Middle frontal gyrus (tissue), 1 donor: Measurements from ENCODE around the gene DISP2.
A peak's percentile ranks its signal among the peaks of the same experiment; 100 is the strongest.

Experiments
- DNase-seq: peaks from one replicate; pipeline ENCODE4 v3.0.0-alpha.2; 2015; ENCODE audit warnings: low spot score; ENCODE audit errors: extremely low spot score

The DISP2 gene

DNA sequence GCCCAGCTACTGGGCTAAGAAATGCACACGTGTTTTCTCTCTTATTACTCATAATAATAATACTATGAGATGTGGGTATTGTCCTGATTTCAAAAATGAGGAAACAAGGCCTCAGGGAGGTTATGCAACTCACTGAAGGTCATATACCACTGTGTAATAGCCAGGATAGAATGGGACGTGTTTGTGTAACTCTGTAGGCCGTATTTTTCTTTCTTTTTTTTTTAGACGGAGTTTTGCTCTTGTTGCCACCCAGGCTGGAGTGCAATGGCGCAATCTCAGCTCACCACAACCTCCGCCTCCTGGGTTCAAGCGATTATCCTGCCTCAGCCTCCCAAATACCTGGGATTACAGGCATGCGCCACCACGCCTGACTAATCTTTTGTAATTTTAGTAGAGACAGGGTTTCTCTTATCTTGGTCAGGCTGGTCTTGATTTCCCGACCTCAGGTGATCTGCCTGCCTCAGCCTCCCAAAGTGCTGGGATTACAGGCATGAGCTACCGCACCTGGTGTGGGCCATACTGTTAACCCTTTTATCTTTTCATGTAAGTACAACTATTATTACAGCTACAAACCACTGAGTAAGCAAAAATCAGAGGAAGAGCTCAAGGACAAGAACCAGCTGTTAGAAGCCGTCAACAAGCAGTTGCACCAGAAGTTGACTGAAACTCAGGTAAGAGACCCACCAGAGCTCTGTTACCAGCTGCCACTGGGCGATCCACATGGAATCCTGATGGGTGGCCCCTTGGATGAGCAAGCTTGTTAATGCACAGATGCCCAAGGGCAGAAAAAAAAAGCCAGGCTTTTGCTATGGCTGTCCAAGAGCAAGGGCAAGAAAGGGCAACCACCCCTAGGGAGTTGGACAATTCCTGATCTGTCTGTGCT lies 31.2 kb downstream of the DISP2 start:
- DNase-seq: no peak

DNA sequence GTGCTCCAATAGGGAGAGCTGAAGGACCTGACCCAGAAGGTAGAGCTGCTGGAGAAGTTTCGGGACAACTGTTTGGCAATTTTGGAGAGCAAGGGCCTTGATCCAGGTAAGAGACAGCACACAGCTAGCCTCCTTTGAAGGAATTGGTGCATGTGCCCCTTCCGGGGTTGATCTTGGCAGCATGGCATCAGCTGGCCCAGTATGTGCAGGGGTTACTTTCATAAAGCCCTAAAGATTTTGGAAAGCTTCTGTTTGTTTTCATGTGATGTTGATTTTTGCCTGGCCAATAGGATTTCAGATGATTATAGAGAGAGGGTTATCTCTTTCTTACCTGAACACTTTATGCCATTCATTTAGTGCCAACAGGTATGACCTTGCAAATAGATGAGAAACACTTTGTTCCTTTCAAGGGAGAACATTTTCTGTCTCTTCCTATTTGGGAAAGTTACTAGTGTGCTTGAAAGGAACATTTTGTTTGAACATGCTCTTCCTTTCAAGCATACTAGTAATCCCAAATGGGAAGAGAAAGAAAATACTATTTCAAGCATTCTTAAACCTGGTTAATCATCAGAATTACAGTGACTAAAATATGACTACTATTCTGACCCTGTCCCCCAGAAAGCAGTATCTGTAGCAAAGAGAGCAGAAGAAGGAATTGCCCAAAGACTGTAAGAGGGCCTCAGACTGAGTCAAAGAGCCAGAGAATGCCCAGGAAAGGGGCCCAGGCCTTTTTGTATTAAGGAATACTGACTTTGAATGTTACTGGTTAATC lies 32.0 kb downstream of the DISP2 start:
- no peak for DNase-seq

DNA sequence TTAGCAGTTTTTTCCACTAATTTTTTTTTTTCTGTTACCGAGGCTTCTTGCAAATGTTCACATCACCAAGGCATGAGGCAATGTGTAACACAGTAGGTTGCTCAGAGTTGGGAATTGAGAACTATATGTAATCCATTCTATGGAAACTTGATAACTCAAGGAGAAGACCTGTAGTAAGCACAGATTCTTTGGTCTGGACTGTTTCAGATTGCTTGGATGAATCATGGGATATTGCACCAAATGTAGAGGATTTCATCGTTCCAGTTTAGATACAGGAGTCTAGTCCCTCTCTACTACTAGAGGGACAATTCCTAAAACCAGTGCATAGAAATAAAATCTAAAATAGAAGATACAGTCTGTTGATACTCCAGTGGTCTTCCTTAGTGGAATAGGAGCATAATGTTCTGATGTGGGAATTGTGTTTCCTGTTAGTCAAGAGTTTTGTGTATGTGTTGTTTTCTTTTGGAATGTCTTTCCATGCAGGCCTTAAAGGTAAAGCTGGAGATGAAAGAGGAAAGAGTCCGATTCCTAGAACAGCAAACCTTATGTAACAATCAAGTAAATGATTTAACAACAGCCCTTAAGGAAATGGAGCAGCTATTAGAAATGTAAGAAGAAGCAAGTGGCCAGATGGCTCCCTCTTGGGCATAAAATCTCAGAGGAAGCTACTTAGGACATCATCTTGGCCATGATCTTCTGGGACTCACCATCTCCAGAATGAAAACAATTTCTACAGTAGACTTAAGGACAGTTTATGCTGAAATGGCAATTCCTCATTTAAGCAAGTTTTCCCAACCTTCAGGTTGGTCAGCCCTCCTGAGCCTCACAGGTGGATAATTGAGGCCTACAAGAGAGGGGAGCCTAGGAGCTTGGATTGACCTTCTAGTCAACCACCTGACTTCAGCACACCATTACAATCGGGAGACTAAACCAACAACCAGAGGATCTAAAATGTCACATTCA lies 35.2 kb downstream of the DISP2 start:
- DNase-seq: no peak

DNA sequence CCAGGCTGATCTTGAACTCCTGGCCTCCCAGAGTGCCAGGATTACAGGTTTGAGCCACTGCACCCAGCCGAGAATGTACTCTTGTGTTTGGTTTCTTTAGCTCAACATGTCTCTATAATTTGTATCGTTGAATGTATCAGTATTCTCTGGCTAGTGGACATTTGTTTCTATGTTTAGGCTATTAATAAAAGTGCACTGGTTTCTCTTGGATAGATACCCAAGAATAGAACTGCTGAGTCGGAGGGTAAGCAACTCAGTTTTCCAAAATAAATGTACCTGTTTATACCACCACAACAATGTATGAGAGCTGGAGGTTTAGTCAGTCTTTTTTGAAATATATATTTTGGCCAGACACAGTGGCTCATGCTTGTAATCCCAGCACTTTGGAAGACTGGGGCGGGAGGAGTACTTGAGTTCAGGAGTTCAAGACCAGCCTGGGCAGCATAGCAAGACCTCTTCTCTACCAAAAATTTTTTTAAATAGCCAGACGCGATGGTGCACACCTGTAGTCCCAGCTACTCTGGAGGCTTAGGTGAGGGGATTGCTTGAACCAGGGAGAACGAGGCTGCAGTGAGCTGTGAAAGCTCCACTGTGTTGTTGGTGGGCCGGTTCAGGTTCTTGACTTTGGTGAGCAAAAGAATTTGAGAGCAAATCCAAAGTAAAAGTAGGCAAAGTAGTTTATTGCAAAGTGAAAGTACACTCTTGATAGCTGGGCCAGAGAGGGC lies 39.8 kb downstream of the DISP2 start:
- DNase-seq: no peak

- no peak for DNase-seq
Measured at GRCh38 chr15:40398413-40398873, 40.4 kb downstream of the DISP2 start.

GRCh38 chr15:40399370-40399769 lies 41.4 kb downstream of the DISP2 start:
- no peak for DNase-seq

GRCh38 chr15:40405501-40406381 lies 47.7 kb downstream of the DISP2 start, which contains the start of gene IVD:
TSS of gene IVD (plus strand) at chr15:40405795. CDS start at chr15:40405828, 33 bp downstream.
- DNase-seq: peak; percentile 96

GRCh38 chr15:40407330-40407990 lies 49.4 kb downstream of the DISP2 start:
- DNase-seq: no peak

DNA sequence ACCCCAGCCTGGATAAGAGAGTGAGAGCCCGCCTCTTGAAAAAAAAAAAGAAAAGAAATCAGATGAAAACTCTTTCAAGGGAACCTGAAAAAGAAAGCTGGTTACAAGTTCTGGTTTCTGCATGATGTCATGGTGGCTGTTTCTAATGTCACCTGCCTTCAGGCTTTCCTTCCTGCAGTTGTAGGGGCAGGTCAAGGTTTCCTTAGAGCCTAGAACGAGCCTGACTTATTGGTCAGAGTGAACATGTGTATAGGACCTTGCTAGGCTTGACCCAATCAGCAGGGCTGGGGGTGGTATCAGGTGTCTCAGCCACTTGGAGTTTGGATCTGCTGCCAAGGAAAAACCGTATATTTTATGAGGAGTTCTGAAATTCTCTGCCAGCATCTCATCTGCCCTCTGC lies 51.3 kb downstream of the DISP2 start:
- no peak for DNase-seq

DNA sequence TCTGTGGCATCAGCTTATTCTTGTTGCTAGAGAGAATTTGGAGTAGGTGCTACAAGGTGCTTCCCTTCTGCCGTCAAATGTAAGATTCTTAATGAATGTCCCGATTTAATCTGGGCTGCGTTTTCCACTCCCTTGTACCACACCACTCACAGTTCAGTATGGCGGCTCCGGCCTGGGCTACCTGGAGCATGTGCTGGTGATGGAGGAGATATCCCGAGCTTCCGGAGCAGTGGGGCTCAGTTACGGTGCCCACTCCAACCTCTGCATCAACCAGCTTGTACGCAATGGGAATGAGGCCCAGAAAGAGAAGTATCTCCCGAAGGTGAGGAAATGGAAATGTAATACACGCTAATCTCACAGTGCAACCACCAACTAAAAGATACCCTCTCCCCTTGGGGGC lies 52.5 kb downstream of the DISP2 start:
- DNase-seq: no peak

DNA sequence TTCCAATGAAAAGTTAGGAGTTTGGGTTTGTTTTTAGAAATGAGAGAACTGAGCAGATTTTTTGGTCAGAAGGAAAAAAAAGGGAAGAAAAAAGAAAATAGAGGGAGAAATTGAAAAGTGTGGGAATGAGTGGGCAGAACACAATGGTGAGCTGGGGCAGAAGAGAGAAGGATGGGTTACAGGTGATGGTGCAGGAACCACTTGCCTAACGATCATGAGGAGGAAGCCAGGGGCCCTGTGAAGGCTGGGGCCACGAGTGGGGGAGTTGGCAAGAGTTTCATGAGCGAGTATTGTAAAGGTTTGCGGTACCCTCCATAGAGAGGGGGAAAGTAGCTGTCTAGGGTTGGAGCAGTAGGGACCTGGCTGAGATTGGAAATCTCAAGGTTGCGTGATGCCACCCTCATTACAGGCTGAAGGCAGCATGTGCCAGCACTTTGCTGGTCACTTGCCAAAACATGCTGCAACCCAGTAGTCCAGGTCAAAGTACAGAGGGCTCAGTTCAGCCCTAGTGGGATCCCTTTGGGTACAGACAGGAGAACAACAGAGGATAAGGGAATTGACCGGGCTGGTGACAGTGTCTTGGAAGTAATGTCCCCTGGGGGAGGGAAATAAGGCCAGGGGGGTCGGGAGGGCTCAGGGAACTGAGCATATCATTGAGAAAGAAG lies 54.2 kb downstream of the DISP2 start:
- DNase-seq: no peak

GRCh38 chr15:40413036-40413435 lies 55.0 kb downstream of the DISP2 start:
- no peak for DNase-seq

GRCh38 chr15:40414816-40415215 lies 56.8 kb downstream of the DISP2 start:
- no peak for DNase-seq

GRCh38 chr15:40415226-40415625 lies 57.2 kb downstream of the DISP2 start:
- DNase-seq: no peak

GRCh38 chr15:40416056-40416455 lies 58.0 kb downstream of the DISP2 start:
- no peak for DNase-seq

DNA sequence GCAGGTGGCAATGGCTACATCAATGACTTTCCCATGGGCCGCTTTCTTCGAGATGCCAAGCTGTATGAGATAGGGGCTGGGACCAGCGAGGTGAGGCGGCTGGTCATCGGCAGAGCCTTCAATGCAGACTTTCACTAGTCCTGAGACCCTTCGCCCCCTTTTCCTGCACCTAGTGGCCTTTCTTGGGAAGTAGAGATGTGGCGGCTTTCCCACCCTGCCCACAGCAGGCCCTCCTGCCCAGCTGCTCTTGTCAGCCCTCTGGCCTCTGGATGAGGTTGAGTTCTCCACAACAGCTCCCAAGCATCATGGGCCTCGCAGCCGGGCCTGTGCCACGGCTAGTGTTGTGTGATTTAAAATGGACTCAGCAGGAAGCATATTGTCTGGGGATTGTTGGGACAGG lies 60.1 kb downstream of the DISP2 start:
- no peak for DNase-seq

DNA sequence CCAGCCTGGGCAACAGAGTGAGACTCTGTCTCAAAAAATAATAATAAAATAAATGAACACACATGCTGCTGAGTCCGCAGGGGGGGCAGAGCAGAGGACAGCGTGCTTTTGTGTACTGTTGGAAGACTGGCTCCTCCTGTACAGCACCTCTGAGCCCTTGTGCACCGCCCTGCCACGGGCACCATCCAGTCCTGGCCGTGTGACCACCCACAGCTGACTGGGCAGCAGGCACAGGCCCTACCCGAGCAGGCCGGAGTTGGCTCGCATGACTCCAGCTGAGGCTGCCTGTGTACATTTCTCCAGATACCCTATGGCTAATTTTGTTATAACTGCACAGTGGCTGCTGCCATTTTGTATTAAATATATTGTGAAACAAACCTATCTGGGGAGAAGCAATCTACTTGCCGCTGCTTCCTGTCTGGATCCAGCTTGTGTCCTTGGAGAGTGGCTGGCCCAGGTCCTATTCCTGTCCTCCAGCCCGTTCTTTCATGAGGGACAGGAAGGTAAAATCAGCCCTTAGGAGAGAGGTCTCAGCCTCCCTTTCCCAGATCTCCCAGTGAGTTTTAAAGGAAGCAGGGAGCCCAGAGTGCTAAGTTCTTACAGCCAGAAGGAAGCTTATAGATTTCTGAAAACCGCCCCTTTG lies 62.2 kb downstream of the DISP2 start:
- DNase-seq: no peak

DNA sequence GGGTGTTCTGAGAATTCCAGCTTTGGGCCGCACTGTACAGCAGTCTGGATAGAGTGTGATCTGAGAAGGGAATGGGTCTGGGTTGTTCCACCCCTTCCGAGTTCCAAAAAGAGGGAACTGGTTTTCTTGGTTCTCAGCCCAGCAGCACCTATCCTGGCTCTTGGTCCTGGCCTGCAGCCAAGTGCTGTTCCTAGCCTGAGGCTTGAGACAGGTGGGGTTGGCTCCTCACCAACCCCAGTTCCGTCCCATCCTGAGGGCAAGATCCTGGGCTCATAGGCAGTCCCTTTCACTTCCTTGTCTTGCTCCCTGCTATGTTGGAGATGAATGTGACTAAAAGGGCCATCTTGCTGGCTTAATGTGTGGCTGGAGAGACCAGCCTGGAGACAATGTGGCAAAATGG lies 62.8 kb downstream of the DISP2 start:
- DNase-seq: no peak
